RKO (cell line): Measurements from ENCODE around the gene PGRMC2.

ENCODE experiments used
- DNase-seq: peaks from one replicate; pipeline ENCODE4 v3.0.0-alpha.2; 2016; ENCODE audit warnings: low spot score

The PGRMC2 gene

DNA sequence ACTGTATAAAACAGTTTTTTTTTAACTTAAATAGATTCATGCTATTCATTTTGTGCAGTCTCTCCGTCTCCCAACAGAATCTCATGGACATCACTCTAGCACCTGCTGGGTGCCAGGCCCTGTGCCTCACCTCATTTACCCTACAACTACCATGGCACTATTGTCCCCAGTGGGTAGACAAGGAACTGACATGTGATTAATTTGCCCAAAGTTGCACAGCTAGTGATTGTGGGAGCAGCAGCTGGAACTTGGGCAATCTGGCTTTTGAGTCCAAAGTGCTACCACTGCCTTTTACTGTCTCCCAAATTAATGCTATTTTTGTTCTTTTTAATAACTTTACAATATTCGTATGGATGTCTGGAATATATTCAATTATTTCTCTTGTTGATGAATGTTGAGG lies 11.2 kb upstream of the PGRMC2 start:
- DNase-seq: no peak

DNA sequence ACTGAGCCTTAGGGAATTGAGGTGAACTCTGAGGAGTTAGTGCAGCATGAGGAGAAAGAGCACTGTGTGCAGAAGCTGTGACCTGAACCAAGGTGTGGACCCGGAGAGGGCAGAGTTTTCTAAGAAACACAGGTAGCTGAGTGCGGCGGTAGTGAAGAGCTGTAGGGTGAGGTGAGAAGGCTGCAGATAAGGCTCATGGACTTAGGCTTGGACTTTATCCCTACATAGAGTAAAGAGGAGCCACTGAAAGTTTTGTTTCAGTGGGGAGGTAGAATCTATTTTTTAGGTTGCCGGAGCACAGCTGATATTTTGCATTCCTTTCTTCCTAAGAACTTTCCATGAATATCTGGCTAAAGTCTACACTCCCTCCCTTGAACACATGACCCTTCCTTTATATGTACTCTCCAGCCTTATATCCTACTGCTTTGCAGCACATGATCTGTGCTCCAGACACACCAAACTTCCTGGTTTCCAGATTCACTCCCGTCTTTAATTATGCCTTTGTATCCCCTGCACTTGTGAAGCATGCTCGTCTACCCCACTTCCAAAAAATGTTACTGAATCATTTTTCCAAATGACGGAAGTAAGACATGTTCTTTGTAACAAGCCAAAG lies 10.6 kb upstream of the PGRMC2 start:
- no peak for DNase-seq

DNA sequence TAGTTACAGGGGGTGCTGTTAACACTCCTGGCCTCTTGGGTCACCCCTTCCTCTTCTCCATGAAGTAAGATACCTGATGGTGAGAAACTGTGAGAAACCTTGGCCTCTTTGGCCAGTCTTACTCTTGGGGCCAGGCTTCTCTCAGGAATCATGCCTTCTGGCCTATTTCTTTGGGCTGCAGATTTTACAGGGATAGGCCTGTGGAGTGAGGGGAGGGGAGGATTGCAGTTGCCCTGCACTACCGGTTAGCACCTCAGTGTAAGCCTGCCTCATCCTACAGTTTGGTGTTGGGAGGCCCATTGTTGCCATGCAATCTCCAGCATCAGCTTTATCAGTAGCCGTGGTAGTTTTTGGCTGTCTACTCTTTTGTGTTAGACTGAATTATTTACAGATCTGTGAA lies 7.6 kb upstream of the PGRMC2 start:
- DNase-seq: no peak

DNA sequence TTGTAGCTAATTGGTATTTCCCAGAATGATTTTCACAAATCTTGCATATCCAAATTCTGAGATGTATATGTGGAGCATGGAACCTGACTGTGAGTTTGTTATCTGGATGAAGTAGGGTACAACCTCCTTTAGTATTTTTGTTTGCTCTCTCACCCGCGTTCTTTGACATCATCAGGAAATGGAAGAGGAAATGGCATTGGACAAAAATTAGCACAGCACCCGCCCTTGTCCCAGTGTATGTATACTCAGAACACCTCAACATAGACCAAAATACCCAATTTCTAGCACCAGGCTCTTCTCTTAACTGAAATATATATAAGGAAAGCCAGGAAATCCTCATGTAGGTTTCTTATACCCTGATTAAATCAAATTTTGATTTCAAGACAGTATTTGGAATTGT lies 6.9 kb upstream of the PGRMC2 start:
- no peak for DNase-seq

DNA sequence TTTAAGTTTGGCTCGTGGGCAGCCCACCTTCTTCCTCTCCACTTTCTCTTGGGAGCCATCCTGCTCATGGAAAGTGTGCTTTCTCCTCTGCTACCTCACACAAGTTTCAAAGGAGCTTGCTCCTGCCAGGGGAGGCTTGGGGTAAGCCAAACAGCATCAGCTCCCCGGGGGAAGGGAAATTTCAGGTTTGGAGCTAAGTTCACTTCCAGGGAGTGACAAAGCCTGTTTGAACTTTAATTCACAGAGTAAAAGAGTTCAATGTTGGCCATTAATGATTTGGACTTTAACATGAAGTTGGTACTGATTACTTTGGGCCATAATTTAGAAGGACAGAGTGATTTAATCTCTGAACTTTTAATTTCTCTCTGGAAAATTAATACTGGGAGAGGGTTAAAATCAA lies 4.7 kb upstream of the PGRMC2 start:
- no peak for DNase-seq

DNA sequence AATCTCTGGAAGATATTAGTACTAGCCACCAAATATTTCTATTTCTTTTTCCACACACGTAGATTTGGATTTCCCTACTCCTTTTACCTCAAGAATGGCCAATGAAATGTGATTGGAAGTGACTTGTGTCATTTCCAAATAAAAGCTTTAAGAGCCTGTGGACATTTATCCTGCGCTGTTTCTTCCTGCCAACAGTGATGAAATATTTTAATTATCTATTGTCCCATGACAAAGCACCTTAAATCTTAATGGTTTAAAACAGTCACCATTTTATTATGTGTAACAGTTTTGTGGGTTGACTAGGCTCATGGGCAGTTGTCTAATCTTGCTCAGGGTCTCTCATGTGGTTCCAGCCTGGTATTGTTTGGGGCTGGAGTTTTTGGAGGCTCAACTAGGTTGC lies 3.5 kb upstream of the PGRMC2 start:
- no peak for DNase-seq

DNA sequence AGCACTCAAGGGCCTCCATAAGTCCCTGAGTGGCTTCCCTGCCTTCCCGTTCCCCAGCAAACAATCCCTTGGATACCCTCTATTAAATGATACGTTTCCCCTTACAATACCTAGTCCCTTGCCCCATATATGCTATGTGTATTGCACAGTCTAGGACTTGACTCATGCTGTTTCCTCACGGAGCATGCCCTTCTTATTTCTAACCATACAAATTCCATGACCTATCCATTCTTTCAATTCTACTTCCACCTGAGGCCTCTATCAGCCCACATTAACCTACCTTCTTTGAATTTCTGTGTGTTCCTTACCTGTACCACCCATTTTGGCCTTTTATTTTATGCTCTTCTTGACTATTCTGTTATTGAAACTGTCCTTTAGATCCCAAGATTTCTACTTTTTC lies 2.9 kb upstream of the PGRMC2 start:
- DNase-seq: no peak

DNA sequence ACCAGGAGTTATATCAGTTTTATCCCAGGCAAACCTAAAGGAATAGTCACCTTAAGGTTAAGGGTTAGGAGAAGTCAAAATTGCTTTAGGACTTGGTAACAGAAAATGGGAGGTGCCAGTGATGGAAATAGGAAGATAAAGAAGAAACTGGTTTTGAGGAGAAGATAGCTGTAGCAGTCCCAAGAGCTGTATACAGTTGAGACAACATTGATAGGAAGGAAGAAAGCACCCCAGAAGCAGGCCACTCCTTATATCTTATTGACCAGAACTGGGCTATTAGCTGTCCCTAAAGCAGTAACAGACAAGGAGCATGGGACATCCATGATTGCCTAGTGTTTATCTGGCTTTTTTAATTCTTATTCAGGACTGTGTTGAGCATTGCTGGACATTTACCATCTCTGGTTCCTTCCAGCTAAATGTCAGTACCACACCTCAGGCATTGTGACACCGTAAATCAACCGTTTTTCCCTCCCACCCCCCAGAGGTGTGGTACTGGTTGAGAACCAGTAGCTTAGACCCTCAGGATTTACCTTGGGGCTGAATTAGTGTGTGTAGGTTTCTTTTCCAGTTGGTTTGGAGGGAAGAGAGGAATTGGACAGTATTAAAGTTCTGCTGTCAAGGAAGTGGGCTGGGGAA lies 2.0 kb upstream of the PGRMC2 start:
- no peak for DNase-seq

DNA sequence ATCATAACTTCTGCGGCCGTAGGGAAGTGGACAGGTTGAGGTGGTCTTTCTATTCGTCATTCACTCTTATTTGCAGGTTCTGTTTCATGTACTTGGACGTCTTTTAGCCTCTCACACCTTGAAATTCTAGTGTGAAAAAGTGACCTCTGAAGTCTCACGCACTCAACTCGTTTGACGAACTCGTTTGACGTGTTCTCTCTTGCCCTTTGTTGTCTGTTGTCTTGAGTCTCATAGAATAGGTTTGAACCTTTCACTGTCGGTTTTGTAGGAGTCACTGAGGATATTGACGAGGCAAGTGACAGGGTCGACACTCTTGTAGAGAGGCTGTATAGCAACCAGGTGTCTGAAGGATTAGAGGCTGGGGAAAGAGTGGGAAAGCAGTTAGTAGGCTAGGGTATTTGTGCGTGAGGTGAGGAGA lies 1.1 kb upstream of the PGRMC2 start:
- peak; percentile 53 for DNase-seq

DNA sequence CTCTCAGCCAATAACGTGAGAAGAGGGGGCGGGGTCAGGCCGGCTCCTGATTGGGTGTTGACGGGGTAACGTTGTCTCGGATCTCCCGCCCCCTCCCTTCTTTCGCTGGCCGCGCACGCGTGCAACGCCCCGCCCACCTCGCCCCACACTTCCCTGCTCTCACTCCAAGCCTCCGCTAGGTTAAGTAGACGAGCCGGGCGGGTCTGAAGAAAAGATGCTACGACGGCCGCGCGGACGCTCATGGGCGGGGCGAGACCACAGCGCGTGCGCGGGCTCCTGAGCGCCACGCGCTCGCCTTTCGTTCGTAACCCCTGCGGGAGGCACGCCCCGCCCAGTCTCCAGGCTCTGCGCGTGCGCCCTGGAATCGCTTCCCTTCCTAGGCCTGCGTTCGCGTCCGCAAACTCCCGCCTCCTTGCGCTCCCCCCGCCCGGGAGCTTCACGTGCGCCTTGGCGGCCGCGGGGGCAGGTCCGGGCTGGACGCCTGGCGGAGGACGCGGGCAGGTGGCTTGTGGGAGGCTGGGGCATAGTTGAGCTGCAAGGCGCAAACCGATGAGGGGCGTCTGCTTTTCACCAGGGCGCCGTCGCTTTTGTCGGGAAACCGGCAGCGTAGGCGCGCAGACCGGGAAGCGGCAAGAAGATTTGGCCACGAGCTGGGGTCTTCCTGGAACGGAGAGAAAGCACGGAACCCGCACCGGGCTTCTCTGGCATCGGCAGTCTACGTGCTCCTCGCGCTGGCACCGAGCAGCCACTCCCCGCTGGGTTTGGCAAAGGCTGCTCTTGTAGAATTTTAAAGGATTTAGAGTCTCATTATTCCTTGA lies 467 bp upstream of the PGRMC2 start:
- DNase-seq: peak; percentile 97

DNA sequence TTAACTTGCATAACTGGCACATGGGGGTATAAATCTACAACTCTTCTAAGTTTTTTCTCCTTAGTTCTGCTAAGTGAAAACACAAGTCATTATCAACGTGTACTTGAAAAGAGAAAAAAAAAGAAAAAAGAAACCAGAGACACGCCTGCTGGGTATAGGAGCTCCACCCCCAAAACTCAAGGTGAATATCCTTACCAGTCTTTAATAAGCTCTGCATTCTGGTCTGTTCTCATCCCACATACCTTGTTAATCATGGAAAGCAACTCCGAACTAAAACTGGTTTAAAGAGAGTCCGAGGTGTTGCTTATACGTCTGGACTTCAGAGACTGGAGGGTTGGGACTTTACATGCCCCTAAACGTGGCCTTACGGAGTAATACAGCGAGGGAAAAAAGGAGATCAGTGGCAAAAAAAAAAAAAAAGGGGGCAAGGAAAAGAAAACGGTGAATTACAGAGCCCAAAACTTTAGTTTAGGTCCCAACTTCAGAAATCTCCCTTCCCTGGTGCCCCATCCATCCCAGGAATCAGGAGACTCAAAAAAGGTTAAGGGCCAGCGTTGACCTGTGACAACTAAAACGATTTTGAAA lies 1.0 kb downstream of the PGRMC2 start:
- DNase-seq: peak; percentile 78

DNA sequence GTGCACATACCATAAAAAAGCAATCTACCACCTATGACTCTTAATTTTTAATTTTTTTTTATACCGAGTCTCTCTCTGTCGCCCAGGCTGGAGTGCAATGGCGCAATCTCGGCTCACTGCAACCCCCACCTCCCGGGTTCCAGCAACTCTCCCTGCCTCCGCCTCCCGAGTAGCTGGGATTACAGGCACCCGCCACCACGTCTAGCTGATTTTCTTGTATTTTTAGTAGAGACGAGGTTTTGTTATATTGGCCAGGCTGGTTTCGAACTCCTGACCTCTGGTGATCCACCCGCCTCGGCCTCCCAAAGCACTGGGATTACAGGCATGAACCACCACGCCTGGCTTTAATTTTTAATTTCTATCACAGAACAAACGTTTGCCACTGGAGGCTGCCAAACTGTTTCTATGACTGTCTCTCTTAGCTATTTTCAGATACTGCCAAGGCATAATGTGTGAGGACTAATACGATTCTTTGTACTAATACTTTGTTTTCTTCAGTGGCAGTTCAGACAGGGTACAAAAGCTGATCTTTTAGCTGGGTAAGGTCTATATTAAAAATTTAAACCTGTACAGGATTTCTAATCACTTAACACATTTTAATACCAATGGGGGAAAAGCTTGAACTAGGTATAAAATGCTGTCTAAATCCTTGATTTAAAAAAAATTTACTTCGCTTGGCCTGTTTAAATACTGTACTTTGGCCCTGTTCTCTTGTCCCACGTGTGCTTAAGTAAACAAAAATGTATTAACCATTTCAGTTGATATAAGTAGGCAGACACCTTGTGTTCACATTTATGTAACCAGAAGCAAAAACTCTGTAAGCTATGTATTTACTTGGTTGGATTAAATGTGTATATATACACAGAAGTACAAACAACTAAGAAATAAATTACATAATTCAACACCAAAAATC lies 2.3 kb downstream of the PGRMC2 start:
- DNase-seq: peak; percentile 50

DNA sequence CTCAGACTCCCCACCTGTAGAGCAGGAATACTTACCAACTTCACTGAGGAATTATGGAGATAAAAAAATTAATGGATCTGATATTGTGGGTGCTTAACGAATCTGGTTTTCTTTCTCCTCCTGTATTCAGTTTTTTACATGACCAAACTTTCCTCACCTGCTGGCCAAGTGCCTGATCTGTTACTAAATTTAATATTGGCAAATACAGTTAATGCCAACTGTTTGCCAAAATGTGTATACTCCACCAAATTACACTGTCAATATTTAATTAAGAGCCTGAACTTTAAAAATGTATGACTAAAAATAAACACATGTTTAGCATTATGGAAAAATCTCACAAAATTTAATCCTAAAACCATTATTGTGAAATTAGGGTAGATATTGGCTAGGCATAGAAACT lies 3.3 kb downstream of the PGRMC2 start:
- no peak for DNase-seq

DNA sequence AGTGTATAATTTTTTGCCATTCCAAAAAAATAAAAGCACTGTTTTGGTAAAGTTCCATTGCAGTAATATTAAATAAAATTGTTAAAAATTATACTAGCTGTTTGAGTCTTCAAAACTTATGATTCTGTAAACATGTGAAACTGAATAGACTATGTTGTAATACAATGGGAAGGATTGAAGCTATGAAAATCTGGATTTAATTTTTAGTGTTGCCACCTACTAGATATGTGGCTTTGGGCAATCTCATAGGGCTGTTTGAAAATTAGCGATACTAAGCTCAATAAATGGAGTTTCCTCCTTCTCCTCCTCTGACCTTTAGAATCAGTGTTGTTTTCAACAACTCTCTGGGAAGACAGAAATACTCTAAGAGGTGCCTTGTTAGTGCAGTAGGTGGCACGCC lies 4.5 kb downstream of the PGRMC2 start:
- no peak for DNase-seq

DNA sequence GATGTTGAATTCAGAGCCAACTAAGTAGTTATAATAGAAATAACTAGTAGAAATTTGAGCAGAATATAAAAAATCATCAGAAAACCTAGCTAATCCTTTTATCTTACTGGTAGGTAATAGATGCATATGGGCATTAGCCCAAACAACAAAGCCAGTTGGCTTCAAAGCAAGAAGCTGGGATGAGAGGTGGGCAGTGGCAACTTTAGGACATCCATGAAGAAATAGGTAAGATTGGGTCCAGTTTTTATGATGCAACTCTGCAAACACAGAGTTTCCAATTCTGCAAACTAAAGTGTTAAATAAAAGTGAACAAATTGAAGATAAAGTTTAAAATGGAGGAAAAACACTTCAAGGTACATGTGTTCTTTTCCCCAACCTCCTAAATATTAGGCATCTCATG lies 5.1 kb downstream of the PGRMC2 start:
- DNase-seq: no peak

DNA sequence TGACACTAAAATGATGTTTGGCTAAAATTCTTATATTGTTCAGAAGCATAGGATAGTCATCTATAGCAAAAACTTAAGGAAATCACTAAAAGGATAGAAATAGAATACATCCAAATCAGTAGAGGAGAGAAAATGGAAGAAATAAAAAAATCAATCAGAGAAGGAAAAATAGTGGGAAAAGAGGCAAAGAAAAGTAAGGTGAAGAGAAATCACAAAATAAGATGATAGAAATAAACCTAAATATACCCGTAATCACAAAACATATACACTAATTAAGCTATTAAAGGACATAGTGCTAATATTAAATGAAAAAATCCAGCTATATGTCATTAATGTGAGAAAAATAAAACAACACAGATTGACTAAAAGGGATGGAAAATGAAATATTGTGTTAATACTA lies 6.3 kb downstream of the PGRMC2 start:
- DNase-seq: no peak

DNA sequence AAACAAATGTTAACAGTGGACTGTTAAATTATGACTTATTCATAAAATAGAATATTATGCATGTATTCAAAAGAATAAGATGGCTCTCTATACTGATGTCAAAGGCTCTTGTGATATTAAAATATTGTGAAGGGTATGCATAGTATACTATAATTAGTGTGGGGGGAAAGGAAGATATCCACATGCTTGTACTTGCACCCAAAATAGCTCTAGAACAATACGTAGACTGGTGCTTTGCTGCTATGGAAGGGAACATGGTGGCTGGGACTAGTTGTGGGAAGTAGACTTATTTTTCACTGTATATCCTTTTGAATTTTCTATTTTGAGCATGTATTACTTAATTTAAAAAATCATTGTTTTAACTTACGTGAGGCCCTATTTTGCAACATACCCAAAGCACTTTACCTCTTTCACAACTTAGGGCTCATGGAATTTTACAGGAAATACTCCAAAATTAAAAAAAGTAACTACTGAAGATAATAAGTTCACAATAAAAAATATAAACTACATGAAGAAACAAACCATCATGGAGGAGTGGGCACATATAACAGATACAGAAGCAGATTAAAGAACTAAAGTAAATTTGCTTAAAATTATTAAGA lies 7.9 kb downstream of the PGRMC2 start:
- DNase-seq: no peak

DNA sequence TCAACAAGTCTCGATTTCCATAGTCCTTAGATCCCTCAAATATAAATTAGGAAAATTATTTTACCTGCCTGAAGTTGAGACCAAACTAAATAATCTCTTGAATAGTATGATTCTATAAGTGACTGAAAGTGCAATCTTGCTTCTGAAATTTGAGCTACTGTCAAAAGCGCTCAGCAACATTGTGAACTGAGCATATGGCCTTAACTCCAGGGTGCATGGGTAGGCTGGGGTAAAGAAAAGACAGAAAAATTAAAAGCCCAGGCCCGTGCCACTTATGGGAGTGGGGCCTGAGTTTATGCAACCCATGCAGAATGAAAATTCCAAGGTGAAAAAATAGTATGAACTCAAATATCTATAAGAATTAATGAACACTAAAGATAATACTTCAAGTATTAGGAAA lies 9.8 kb downstream of the PGRMC2 start:
- DNase-seq: no peak

DNA sequence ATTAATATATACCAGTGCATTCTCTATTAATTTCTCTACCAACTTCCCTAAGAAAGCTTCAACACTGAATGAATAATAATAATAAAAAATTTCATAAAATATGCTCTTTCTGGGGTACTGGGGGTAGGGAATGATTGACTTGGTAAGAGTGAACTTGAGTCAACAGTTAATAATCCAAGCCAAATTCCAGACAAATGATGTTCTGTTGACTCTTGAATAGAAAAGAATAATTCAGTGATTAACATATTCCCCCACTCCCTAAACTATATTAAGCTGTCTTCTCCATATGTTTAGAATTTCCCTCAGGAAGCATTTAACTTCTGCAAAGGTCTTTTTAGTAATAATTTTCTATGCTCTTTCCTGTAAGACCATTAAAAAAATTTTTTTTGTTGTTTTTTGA lies 12.3 kb downstream of the PGRMC2 start:
- peak; percentile 42 for DNase-seq

DNA sequence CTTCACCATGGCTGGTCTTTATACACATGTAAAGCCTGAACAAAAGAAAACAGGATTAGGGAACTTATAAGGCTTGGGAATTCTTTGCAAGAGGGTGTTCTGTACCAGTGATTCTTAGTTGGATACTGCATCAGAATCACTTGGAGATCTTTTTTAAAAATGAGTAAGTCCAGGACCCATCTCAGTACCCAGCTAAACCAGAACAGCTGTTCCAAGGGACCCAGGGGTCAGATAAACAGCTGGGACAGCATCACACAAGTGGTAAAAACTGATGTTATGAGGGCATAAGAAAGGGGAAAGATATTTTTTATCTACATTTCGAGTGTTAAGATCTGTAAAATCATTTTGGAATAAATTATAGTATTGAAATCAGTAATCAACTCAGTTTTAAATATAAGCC lies 16.1 kb downstream of the PGRMC2 start:
- DNase-seq: no peak

DNA sequence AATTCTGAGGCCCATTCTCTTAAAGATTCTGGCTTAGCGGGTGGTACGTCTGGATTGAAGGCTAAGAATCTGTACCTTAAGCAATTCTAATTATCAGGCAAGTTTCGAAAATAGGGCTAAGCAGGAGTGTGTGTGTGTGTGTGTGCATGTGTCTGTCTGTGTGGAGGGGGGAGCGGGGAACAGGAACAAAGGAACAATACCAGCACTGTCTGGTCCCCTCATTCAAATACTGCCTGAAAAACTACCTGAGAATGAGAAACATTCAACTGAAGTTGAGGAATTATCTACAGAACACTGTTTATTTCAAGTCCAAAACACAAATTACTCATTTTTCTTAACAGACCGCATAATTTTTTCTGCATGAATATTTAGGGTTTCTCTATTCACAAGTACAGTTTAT lies 18.6 kb downstream of the PGRMC2 start:
- DNase-seq: no peak

DNA sequence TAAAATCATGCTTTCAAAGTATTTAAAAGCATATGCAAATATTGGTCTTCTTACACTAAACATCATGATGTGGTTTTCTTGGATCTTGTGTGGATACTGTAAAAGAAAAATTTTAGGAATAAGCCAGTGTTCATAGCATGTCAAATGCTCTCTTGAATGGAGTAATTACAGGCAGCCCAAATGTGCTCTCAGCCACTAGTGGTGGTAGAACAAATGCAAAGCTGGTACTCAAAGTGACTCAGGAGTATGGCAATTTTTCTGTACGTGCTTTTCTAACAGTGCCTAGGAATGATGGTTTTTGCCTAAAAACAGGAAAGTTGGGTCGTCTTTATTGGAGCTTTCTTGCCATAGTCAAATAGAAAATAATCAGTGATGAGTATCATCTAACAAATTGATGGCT lies 19.9 kb downstream of the PGRMC2 start:
- DNase-seq: no peak
